Neural progenitor cell (in vitro differentiated cells): ENCODE measurements around the gene DNAJC19.

ENCODE experiments used
- EZH2phosphoT487 ChIP-seq: fragments of 200-600 bp; sonication (generic); IDR thresholded peaks from 2 replicates; pipeline ENCODE4 v1.6.1; 2017; ENCODE audit warnings: antibody characterized with exemption
- TF ChIP-seq, protein P1 (sequence below): fragments of 200-600 bp; sonication (generic); IDR thresholded peaks from 2 replicates; pipeline ENCODE4 v1.5.1; 2017; ENCODE audit warnings: antibody characterized with exemption, mild to moderate bottlenecking

DNA sequence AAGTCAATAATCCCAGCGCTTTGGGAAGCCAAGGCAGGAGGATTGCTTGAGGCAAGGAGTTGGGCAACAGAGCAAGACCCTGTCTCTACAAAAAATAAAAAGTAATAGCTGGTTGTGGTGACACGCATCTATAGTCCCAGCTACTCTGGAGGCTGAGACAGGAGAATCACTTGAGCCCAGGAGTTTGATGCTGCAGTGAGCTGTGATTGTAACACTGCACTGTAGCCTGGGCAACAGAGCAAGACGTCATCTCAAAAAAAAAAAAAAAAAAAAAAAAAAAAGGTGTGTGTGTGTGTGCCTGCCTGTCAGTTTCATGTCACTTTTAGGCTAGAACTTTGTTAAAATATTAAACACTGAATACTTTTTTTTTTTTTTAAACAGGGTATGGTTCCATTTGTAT is 28.4 kb downstream of the DNAJC19 start:
- no peak for TF ChIP-seq EZH2phosphoT487
- TF ChIP-seq, protein P1, sequence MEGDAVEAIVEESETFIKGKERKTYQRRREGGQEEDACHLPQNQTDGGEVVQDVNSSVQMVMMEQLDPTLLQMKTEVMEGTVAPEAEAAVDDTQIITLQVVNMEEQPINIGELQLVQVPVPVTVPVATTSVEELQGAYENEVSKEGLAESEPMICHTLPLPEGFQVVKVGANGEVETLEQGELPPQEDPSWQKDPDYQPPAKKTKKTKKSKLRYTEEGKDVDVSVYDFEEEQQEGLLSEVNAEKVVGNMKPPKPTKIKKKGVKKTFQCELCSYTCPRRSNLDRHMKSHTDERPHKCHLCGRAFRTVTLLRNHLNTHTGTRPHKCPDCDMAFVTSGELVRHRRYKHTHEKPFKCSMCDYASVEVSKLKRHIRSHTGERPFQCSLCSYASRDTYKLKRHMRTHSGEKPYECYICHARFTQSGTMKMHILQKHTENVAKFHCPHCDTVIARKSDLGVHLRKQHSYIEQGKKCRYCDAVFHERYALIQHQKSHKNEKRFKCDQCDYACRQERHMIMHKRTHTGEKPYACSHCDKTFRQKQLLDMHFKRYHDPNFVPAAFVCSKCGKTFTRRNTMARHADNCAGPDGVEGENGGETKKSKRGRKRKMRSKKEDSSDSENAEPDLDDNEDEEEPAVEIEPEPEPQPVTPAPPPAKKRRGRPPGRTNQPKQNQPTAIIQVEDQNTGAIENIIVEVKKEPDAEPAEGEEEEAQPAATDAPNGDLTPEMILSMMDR = no peak
